Immature natural killer cell (primary cell): ENCODE measurements around the gene ENPP6. TPM values are rescaled to one million over a fixed set of nuclear protein-coding genes. Genes with fewer than 3 reads are reported as not detected.
"Not testable (repeated sequence)": the region's sequence is repeated elsewhere in the genome, so short reads cannot be mapped to it uniquely, and the experiment has no call there.

Experiments
- DNase-seq, 3 donors: peaks; one replicate each; pipeline ENCODE4 v3.0.0; 2022; ENCODE audit warnings: mixed read lengths in 1 of 3
- H3K27ac Mint-ChIP-seq, 6 donors: one replicate each; pipeline ENCODE4 v1.8.0; 2020; ENCODE audit warnings: mixed read lengths in 6 of 6, mild to moderate bottlenecking in 5 of 6, inconsistent platforms in 4 of 6, moderate library complexity in 3 of 6
- H3K27me3 Mint-ChIP-seq, 3 donors: one replicate each; pipeline ENCODE4 v1.8.0; 2020 to 2021; ENCODE audit warnings: low read depth in 3 of 3, mild to moderate bottlenecking in 3 of 3, mixed read lengths in 3 of 3, moderate library complexity in 3 of 3, inconsistent platforms in 1 of 3
- H3K36me3 Mint-ChIP-seq, 3 donors: one replicate each; pipeline ENCODE4 v1.8.0; 2020; ENCODE audit warnings: mixed read lengths in 3 of 3, inconsistent platforms in 2 of 3, mild to moderate bottlenecking in 2 of 3
- H3K4me1 Mint-ChIP-seq, 2 donors: one replicate each; pipeline ENCODE4 v1.8.0; 2020; ENCODE audit warnings: inconsistent platforms in 2 of 2, mild to moderate bottlenecking in 2 of 2, mixed read lengths in 2 of 2, moderate library complexity in 1 of 2
- H3K4me3 Mint-ChIP-seq, 5 donors: one replicate each; pipeline ENCODE4 v1.8.0; 2020; ENCODE audit warnings: mild to moderate bottlenecking in 5 of 5, mixed read lengths in 5 of 5, inconsistent platforms in 3 of 5, moderate library complexity in 3 of 5
- H3K9me3 Mint-ChIP-seq, 6 donors: one replicate each; pipeline ENCODE4 v1.8.0; 2020; ENCODE audit warnings: mild to moderate bottlenecking in 6 of 6, mixed read lengths in 6 of 6, inconsistent platforms in 4 of 6, moderate library complexity in 3 of 6
- polyA plus RNA-seq, 3 donors: library from polyadenylated mRNA; unstranded; fragments of 300-500 nt; fragmentation: Illumina TruSeq; gene quantifications; one replicate each; pipeline ENCODE4 v1.2.3, GENCODE V29; 2021

The ENPP6 gene
- polyA plus RNA-seq, 3 donors from 2014 or later = 0.13 to 0.20 TPM; not detected in 1

GRCh38 chr4:184145596-184145995 is 72.1 kb downstream of the ENPP6 start:
- no peak overlapping the region for H3K4me3 Mint-ChIP-seq
- no peaks in the 10 kb centered on the region for H3K4me1 Mint-ChIP-seq
- peaks cover 0 to 3% (median 0%) of the 10 kb centered on the region in 6 donors for H3K9me3 Mint-ChIP-seq
- no peak overlapping the region for H3K27ac Mint-ChIP-seq
- peaks cover 2 to 9% (median 8%) of the 10 kb centered on the region in 3 donors for H3K27me3 Mint-ChIP-seq
- no peaks in the 10 kb centered on the region for H3K36me3 Mint-ChIP-seq
- no peak for DNase-seq

- no peak overlapping the region for H3K27ac Mint-ChIP-seq
- H3K27me3 Mint-ChIP-seq = peaks cover 2 to 7% (median 7%) of the 10 kb centered on the region in 3 donors
- H3K36me3 Mint-ChIP-seq = peaks cover 0 to 1% (median 0%) of the 10 kb centered on the region in 3 donors
- no peaks in the 10 kb centered on the region for H3K4me1 Mint-ChIP-seq
- no peak overlapping the region for H3K4me3 Mint-ChIP-seq
- no peak for DNase-seq
- peaks cover 0 to 3% (median 0%) of the 10 kb centered on the region in 6 donors for H3K9me3 Mint-ChIP-seq
Measured at GRCh38 chr4:184143770-184144564, 73.7 kb downstream of the ENPP6 start.

GRCh38 chr4:184142121-184143000 is 75.3 kb downstream of the ENPP6 start:
- Mint-ChIP-seq H3K9me3 (peaks cover 0 to 10% (median 1%) of the 10 kb centered on the region in 6 donors), H3K27me3 (peaks cover 2 to 7% (median 7%) of the 10 kb centered on the region in 3 donors), H3K4me1 (no peaks in the 10 kb centered on the region), H3K36me3 (peaks cover 0 to 8% (median 0%) of the 10 kb centered on the region in 3 donors), H3K4me3 (no peak overlapping the region), H3K27ac (no peak overlapping the region)
- no peak for DNase-seq

- not testable (repeated sequence) for DNase-seq, H3K27me3 Mint-ChIP-seq
Measured at GRCh38 chr4:184140901-184141300, 76.8 kb downstream of the ENPP6 start.

GRCh38 chr4:184136525-184136924 is 81.1 kb downstream of the ENPP6 start:
- DNase-seq = no peak
- H3K9me3 Mint-ChIP-seq = peaks cover 5 to 26% (median 11%) of the 10 kb centered on the region in 6 donors
- H3K4me1 Mint-ChIP-seq = no peaks in the 10 kb centered on the region
- H3K27ac Mint-ChIP-seq = no peak overlapping the region
- H3K27me3 Mint-ChIP-seq = peaks cover 2 to 11% (median 2%) of the 10 kb centered on the region in 3 donors
- H3K4me3 Mint-ChIP-seq = no peak overlapping the region
- peaks cover 0 to 15% (median 4%) of the 10 kb centered on the region in 3 donors for H3K36me3 Mint-ChIP-seq

More at GRCh38 chr4:184140901-184141300, 76.8 kb downstream of the ENPP6 start:
- not testable (repeated sequence) for H3K27ac Mint-ChIP-seq, H3K4me3 Mint-ChIP-seq, H3K4me1 Mint-ChIP-seq
- H3K9me3 Mint-ChIP-seq = peaks cover 5 to 23% (median 11%) of the 10 kb centered on the region in 6 donors
- H3K36me3 Mint-ChIP-seq = peaks cover 0 to 15% (median 4%) of the 10 kb centered on the region in 3 donors

GRCh38 chr4:184126800-184127199 is 90.9 kb downstream of the ENPP6 start:
- Mint-ChIP-seq H3K27ac (no peak overlapping the region), H3K27me3 (peaks cover 5 to 10% (median 5%) of the 10 kb centered on the region in 3 donors)

GRCh38 chr4:184122631-184123408 is 94.9 kb downstream of the ENPP6 start:
- H3K36me3 Mint-ChIP-seq = no peaks in the 10 kb centered on the region
- no peak overlapping the region for H3K27ac Mint-ChIP-seq
- no peak for DNase-seq
- H3K4me3 Mint-ChIP-seq = no peak overlapping the region
- H3K27me3 Mint-ChIP-seq = peaks cover 0 to 16% (median 3%) of the 10 kb centered on the region in 3 donors
- H3K4me1 Mint-ChIP-seq = no peaks in the 10 kb centered on the region
- H3K9me3 Mint-ChIP-seq = peaks cover 0 to 4% (median 0%) of the 10 kb centered on the region in 6 donors

More at GRCh38 chr4:184126800-184127199, 90.9 kb downstream of the ENPP6 start:
- H3K4me1 Mint-ChIP-seq = no peaks in the 10 kb centered on the region
- DNase-seq = no peak
- no peak overlapping the region for H3K4me3 Mint-ChIP-seq
- peaks cover 0 to 1% (median 0%) of the 10 kb centered on the region in 6 donors for H3K9me3 Mint-ChIP-seq
- H3K36me3 Mint-ChIP-seq = no peaks in the 10 kb centered on the region

GRCh38 chr4:184120549-184121127 is 97.0 kb downstream of the ENPP6 start:
- no peaks in the 10 kb centered on the region for H3K36me3 Mint-ChIP-seq
- H3K27ac Mint-ChIP-seq = no peak overlapping the region
- no peak overlapping the region for H3K4me3 Mint-ChIP-seq
- no peaks in the 10 kb centered on the region for H3K4me1 Mint-ChIP-seq
- H3K27me3 Mint-ChIP-seq = peaks cover 2 to 9% (median 2%) of the 10 kb centered on the region in 3 donors
- peaks cover 0 to 2% (median 0%) of the 10 kb centered on the region in 6 donors for H3K9me3 Mint-ChIP-seq
- no peak for DNase-seq

GRCh38 chr4:184117662-184118199 is 99.9 kb downstream of the ENPP6 start:
- peaks cover 0 to 2% (median 0%) of the 10 kb centered on the region in 6 donors for H3K9me3 Mint-ChIP-seq
- H3K36me3 Mint-ChIP-seq = no peaks in the 10 kb centered on the region
- no peak overlapping the region for H3K27ac Mint-ChIP-seq
- H3K4me3 Mint-ChIP-seq = no peak overlapping the region
- H3K4me1 Mint-ChIP-seq = no peaks in the 10 kb centered on the region
- H3K27me3 Mint-ChIP-seq = peaks cover 3 to 8% (median 5%) of the 10 kb centered on the region in 3 donors
- DNase-seq = no peak

- DNase-seq = no peak
- Mint-ChIP-seq H3K27ac (no peak overlapping the region), H3K4me3 (no peak overlapping the region), H3K36me3 (no peaks in the 10 kb centered on the region), H3K9me3 (no peaks in the 10 kb centered on the region), H3K4me1 (no peaks in the 10 kb centered on the region), H3K27me3 (peaks cover 1 to 10% (median 6%) of the 10 kb centered on the region in 3 donors)
Measured at GRCh38 chr4:184115399-184115798, 102.3 kb downstream of the ENPP6 start.

- no peak overlapping the region for H3K27ac Mint-ChIP-seq
- no peaks in the 10 kb centered on the region for H3K9me3 Mint-ChIP-seq
Measured at GRCh38 chr4:184114431-184114830, 103.2 kb downstream of the ENPP6 start.

GRCh38 chr4:184112006-184112550 is 105.6 kb downstream of the ENPP6 start:
- H3K27me3 Mint-ChIP-seq = peaks cover 4 to 11% (median 8%) of the 10 kb centered on the region in 3 donors
- no peak overlapping the region for H3K27ac Mint-ChIP-seq
- no peaks in the 10 kb centered on the region for H3K4me1 Mint-ChIP-seq
- H3K36me3 Mint-ChIP-seq = no peaks in the 10 kb centered on the region
- DNase-seq = no peak
- H3K4me3 Mint-ChIP-seq = no peak overlapping the region
- no peaks in the 10 kb centered on the region for H3K9me3 Mint-ChIP-seq

More at GRCh38 chr4:184114431-184114830, 103.2 kb downstream of the ENPP6 start:
- H3K4me1 Mint-ChIP-seq = no peaks in the 10 kb centered on the region
- peaks cover 1 to 9% (median 8%) of the 10 kb centered on the region in 3 donors for H3K27me3 Mint-ChIP-seq
- H3K36me3 Mint-ChIP-seq = no peaks in the 10 kb centered on the region
- no peak for DNase-seq
- H3K4me3 Mint-ChIP-seq = no peak overlapping the region
